ENCODE data around the gene SH3GL2.
"Not testable (repeated sequence)": the region's sequence is repeated elsewhere in the genome, so short reads cannot be mapped to it uniquely, and the experiment has no call there.

Gene SH3GL2

DNA sequence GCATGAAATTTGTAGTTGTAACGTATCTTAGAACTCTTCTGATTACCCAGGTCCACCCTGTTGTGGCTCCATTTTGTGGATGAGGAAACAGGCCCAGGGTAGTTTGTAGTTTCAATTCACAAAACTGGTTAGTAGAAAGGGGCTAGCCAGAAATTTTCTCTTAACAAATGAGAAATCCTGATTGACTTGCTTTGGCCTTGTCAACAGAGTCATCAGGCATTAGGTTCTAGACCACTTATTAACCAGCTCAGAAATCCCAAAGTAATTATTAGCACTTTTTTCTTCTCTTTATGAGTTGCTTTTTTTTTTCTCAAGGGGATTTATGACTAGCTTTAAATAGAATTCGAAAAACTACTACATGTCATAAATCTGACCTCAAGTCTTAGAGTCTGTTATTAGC is 160.2 kb downstream of the SH3GL2 start:
- in situ Hi-C loops (cut with HindIII; ENCODE audit: low sequenced_read_pairs) = loop anchor here (5.0 kb wide), 1 partner anchor 53 kb away; no protein-coding TSS in a partner anchor

DNA sequence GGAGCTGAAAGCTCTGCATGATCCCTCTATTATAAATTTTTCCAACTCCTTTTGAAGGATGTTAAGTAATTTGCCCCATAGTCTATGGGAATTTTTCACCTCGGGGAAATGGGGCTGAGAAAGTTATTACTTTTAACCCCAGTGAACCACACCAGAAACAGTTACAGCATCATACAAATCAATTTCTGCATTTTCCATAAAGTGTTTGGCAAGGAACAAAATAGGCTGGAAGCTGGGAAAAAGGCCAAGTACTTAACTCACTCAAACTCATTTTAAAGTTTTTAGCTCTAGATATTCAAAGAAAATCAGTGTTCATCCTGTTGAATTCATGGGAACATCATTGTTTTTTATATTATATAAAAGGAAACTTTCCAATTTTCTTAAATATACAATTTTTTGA is 160.9 kb downstream of the SH3GL2 start:
- in situ Hi-C loops (cut with HindIII; ENCODE audit: low sequenced_read_pairs) = loop anchor here (5.0 kb wide), 1 partner anchor 53 kb away; no protein-coding TSS in a partner anchor

DNA sequence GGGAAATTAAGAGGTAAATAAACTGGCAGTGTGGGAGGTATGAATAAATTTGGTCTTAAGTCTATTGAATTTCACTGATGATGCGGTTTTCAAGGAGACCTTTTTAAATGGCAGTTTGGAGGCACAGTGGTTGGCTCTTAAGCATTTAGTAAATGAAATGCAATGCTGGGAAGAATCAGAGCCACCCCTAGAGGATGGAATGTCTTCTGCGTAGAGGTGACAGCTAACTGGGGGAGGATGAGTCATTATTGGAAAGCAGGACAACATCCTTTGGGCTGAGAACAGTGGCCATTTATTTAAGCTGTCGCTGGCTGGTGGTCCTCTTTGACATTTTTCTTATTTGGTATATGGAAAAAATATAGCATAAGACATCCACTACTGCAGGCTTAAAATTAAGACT is 163.2 kb downstream of the SH3GL2 start:
- in situ Hi-C loops (cut with HindIII; ENCODE audit: low sequenced_read_pairs) = no loop called here

DNA sequence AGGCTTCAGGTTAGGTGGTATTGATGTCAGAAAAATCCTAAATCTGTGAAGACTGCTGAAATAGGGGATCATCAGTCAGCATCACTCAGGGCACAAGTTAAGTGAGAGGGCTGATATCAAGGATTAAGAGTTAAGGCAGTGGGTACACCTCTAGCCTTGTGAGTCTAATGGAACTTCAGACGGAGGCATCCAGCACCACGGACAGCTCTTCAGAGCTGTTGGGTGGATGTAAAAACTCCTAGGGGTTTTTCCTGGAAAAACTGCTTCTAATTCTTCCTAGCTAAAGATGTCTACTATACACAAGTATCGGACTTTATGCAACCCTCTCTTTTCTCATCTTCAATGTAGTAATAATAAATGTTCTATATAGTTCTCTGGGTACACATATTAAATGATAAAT is 165.9 kb downstream of the SH3GL2 start:
- in situ Hi-C loops (cut with HindIII; ENCODE audit: low sequenced_read_pairs) = no loop called here

DNA sequence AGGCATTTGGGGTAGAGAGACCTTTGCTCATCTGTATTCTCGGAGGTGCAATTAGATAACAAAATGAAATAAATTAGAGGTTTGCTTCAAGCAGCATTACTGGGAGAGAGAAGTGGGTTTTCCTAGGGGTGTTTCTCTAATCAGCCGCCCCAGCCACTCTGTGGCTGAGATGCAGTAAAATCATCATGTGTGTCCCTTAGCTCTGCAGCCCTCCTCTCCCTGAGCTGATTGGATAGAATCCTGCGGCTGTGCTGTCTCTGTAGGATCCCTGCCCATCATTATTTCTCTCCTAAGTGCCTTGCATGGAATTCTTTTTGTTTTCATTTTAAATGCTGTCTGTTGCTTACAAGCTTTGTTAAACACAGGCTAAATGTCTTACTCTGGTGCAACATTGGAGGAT is 171.4 kb downstream of the SH3GL2 start:
- in situ Hi-C loops (cut with HindIII; ENCODE audit: low sequenced_read_pairs) = loop anchor here (5.0 kb wide), 1 partner anchor 58 kb away; no protein-coding TSS in a partner anchor

DNA sequence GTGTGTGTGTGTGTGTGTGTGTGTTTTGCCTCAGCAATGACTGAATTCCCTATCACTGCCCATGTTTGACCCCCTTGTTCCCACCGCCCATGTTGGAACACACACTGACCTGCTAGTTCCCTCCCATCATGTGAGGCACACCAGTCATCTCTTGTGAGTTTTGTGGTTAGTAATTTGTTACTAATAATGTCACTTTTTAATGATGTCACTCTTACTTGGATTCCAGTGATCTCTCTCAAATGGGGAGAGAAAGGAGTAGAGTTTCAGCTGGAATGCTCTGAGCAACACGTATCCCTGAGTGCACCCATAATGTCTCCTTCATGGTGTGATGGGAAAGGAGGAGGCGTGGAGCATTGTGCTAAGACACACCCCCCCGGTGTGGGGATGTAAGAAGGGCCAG is 172.6 kb downstream of the SH3GL2 start:
- in situ Hi-C loops (cut with HindIII; ENCODE audit: low sequenced_read_pairs) = loop anchor here (5.0 kb wide), 1 partner anchor 59 kb away; no protein-coding TSS in a partner anchor

DNA sequence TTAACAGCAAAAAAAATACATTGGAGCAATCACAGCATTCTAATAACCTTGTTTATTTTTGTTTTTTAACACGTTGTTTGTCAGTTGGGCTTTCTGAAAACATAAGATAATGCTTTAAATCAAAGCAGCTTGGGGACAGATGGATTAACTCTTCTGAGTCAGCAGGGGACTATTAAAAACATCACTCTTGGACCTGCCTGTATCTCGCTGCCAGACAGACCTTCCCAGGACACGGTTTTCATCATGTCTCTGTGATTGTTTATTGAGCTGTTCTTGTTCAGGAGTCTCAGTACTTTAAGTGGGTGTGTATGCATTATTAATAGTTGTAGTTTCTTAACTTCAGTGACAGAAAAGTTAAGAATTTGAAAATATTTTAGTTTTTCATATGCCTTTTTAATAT is 173.2 kb downstream of the SH3GL2 start:
- in situ Hi-C loops (cut with HindIII; ENCODE audit: low sequenced_read_pairs) = loop anchor here (5.0 kb wide), 1 partner anchor 60 kb away; no protein-coding TSS in a partner anchor

DNA sequence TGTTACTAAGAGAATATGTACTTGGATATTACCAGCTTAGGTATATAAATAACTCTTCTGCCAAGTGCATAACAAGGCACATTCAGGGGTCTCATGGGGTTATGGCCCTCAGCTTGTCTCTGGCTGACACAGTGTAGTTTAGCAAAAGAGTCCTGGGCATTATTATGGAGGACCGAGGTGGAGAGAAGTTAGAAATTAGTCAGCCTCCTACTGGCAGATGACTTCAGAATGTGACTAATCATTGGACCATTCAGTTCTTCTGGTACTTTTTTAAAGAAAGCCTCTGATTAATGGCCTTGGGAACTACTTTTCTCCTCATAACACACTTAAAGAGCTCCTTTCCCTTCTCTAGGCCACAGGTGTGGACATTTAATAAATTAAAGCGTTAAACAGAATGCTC is 178.9 kb downstream of the SH3GL2 start:
- in situ Hi-C loops (cut with HindIII; ENCODE audit: low sequenced_read_pairs) = no loop called here

DNA sequence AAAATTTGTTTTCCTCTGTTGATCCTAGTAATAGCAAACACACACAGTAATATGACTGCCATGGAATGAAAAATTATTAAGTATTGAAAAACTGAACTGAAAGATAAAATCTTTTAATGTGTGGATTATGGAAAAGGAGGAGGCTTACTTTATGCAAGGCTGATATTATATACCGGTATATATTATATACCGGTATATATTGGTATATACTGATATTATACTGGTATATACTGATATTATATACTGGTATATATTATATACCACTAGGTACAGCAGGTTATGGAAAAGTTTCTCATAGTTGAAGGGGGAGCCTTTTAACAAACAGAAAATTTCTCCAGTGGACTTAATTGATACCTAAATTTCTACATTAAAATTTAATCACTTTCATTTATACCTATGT is 181.4 kb downstream of the SH3GL2 start:
- in situ Hi-C loops (cut with HindIII; ENCODE audit: low sequenced_read_pairs) = no loop called here

DNA sequence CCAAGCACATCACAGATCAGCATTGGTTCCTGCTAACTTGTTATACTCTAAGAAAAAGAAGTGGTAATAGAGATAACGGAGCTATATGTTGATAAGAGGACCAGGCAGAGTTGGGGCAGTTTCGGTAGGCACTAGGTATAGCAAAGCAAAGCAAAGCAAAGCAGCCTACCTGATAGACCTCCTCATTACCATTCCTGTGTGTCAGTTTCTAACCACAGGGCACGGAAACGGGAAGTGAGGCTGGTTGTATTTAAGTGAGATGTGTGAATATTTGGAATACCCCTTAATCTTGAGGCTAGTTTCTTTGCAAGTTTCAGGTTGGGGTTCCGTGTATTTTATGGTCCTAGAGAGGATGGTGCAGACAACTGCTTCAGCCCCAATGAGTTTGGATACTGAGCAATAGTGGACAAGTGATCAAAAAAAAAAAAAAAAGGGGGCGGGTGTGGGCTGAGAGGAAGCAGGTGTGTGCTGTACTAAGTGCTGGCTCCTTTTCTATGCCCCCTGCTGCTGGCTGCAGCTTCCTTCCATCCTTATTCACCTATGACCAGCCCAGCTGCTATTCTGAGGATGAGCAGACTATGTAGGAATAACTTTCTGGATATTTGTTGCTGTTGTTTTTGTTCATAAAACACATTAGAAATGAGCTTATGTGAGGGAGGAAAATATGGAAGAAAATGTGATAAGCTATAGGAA is 183.3 kb downstream of the SH3GL2 start:
- in situ Hi-C loops (cut with HindIII; ENCODE audit: low sequenced_read_pairs) = no loop called here

DNA sequence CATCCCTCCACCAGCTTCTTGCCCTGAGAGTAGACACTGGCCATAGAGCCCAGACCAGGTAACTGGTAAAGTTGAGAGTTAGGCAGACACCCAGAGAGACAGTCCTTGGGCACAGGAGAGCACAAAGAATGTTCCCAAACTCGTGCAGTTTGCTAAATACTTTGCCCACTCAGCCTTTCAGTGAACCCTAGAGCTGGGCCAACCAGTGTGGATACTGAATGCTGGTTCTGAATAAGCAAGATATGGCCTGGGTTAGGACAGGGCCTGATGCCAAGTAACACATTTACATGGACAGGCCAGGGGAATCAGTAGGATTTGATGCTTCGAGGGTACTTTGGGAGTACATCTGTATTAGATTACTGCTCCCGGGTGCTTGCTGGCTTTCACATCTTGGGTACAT is 185.4 kb downstream of the SH3GL2 start:
- in situ Hi-C loops (cut with HindIII; ENCODE audit: low sequenced_read_pairs) = no loop called here

DNA sequence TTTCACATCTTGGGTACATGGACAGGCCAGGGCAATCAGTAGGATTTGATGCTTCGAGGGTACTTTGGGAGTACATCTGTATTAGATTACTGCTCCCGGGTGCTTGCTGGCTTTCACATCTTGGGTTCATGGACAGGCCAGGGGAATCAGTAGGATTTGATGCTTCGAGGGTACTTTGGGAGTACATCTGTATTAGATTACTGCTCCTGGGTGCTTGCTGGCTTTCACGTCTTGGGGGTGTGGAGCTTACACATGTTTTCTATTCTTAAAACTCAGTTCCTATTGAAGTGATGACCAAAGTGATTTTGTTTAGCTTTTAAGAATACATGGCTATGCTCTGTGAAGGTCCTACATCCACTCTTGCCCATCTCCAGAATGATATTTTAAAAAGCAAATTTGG is 186.3 kb downstream of the SH3GL2 start:
- in situ Hi-C loops (cut with HindIII; ENCODE audit: low sequenced_read_pairs) = not testable (repeated sequence)

DNA sequence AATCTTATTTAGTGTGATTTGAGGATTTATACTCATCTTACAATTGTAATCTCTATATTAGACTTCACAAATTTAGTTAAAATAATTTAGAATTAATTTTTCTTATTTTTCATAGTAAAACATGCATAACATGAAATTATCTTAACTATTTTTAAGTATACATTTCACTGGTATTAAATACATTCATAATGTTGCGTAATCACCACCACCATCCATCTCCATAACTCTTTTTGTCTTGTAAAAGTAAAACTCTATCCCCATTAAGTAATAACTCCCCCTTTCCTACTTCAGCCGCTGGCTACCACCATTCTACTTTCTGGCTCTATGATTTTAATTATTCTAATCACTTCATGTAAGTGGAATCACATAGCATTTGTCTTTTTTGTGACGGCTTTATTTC is 193.4 kb downstream of the SH3GL2 start:
- in situ Hi-C loops (cut with HindIII; ENCODE audit: low sequenced_read_pairs) = no loop called here

DNA sequence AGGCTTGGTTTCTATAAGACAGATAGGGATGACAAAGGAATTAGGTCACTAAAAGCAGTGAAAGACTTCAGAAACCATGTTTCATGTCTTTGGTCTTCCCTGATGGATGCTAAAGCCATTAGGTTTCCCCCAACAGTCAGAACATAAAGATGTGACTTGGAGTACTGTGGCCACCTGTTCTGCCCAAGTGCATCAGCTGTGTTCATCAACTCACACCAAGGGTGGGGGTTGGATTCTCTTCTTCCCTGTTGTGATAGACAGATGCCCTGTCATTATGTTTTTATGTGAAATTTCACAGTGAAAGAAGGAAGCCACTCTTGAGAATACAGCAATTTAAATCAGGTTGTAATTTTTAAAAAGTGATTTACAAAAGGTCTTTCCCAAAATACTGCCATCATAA is 196.8 kb downstream of the SH3GL2 start:
- in situ Hi-C loops (cut with HindIII; ENCODE audit: low sequenced_read_pairs) = no loop called here

DNA sequence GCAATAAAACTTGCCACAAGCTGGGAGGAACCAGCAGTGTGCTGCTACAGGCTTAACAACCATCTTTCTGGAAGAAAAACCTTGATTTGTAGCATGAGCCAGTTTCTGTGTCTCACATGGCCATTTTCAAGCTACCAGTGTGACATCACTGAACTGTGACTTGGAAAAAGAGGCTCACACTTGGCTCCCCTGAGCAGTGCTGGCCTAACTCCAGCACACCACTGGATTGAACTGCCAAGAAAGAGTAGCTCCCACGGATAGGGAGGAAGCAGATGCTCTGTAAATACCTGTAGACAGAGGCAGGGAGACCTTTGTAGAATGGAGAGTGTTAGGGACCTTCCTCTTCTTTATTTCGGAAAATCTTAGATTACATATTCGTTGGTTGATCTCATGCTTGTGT is 197.9 kb downstream of the SH3GL2 start:
- in situ Hi-C loops (cut with HindIII; ENCODE audit: low sequenced_read_pairs) = no loop called here

DNA sequence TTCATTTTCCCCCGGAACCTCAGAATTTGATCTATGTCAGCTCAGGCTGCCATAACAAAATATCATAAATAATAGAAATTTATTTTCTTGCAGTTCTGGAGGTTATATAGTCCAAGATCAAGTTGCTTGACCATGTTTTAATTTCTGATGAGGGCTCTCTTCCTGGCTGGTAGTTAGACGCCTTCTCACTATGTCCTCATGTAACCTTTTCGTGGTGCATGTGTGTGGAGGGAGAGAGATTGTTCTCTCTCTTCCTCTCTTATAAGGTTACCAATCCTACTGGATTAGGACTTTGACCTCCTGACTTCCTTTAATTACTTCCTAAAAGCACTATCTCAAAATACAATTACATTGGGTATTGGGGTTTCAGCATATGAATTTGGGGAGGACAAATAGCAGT is 198.6 kb downstream of the SH3GL2 start:
- in situ Hi-C loops (cut with HindIII; ENCODE audit: low sequenced_read_pairs) = no loop called here

DNA sequence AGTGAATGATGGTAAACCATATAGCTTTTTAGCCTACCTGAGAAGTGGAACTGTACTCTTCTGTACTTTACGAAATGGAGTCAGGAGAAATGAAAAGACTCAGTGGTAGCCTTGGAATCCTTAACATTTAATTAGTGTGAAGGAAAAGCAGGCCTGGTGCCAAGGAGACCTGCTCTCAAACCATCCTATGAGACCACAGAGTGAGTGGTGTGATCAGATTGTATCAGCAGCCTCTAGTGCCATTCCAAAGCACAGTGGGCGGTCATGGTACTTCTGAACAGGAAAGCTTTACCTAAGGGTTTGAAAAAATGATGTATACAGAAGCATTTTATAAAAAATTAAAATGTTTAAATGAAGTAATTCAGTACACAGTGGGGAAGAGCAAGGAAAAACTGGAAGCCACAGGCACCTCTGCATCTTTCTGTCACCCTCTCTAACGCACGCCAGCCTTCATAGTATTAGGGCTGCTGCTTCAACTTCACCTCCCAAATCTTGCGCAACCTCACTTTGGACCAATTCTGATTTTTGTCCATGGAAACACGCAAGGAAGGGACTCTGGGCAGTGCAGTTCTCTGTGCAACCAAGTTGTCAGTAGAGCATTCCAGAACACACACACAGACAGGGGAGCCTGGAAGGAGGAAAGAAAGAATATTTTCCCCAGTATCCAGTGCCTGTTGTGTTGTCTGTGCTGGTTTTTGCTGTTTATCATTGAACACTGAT is 203.7 kb downstream of the SH3GL2 start:
- in situ Hi-C loops (cut with HindIII; ENCODE audit: low sequenced_read_pairs) = no loop called here

DNA sequence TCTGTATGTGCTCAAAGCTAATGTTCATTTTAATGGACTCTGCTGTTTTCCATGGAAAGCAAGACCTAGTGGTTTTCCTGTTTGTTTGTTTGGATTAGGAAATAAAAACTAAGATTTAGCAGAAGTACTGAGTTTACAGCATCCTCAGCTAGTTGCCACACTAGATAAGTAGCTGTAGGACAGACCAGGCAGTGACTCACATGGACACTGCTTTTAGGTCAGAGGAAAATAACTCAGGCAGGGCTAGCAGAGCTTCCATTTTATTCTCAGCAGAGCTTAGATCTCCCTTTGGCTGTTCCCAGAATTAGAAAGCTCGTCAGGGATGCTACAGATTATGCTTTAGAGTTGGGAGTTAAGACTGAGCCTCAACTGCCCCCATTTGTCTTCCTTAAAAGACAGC is 204.4 kb downstream of the SH3GL2 start:
- in situ Hi-C loops (cut with HindIII; ENCODE audit: low sequenced_read_pairs) = no loop called here

DNA sequence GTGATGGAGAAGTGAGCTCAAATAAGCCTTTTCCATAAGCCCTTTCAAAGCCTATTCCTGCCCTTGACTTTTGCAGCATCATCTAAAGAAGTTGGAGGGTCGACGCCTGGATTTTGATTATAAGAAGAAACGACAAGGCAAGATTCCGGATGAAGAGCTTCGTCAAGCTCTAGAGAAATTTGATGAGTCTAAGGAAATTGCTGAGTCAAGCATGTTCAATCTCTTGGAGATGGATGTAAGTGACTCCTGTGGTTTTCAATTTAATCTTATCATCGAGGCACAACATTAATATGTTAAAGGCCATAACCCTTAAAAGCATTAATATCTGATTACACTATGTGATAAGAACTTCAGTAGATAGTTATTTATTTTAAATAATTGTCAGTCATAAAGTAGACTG is 210.4 kb downstream of the SH3GL2 start:
- in situ Hi-C loops (cut with HindIII; ENCODE audit: low sequenced_read_pairs) = no loop called here

DNA sequence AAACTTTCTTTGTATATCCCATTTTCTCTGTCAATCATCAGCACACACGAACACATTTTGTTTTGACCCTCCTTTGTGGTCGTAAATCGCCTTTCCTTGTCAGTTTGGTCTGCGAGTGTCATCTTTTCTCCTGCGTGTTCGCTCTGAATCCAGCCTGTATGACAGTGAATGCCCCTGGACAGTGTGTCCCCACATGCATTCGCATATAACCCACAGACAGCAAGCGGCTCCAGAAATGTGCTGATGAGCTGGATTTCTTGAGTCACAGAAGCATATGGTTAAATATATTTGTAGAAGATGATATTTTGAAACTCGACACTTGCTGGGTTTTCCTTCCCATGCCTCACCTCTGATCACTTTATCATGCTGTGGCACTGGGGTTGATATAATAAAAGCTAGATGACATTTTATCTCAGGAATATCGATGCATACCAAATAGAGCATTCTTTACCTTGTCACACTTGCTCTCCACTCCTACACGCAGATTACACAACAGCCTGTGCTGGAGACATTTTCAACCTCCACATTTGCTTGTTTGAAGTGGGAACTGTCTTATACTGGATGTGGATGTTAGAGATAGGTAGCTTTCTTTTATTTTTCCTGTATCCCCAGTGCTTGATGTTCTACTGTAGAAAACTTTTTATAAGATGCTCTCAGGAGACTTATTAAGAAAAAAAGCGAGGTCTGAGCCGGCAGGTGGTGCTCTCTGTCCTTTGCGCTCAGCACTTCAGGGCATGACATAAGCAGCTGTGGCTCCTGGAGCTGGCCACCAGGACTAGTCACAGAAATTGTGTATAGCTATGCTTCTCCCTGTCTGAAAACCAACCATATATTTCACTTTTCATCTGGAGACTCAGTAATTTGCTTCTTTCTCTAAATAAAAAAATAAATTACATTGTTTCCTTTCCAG is 215.1 kb downstream of the SH3GL2 start:
- in situ Hi-C loops (cut with HindIII; ENCODE audit: low sequenced_read_pairs) = loop anchor here (5.0 kb wide), 1 partner anchor 57 kb away; no protein-coding TSS in a partner anchor

DNA sequence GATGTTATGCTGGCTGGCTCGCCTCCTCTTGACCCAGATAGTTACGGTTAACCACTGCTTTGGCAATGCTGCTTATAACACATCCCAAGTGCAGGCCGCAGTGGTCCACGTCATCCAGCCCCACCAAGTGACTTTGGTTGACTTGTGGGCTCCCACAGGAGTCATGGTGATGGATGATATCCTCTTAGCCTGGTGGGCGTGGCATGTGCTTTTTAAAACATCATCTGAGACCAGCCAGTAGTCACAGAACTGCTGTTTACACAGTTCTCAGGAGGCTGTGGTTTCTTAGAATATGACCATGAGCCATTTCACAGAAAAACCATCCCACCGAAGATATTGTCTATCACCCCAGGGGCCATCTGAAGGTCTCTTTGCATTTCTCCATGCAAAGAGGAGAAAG is 216.9 kb downstream of the SH3GL2 start:
- in situ Hi-C loops (cut with HindIII; ENCODE audit: low sequenced_read_pairs) = no loop called here
